ENCODE measurements around the gene FOXP4.

FOXP4 gene

DNA sequence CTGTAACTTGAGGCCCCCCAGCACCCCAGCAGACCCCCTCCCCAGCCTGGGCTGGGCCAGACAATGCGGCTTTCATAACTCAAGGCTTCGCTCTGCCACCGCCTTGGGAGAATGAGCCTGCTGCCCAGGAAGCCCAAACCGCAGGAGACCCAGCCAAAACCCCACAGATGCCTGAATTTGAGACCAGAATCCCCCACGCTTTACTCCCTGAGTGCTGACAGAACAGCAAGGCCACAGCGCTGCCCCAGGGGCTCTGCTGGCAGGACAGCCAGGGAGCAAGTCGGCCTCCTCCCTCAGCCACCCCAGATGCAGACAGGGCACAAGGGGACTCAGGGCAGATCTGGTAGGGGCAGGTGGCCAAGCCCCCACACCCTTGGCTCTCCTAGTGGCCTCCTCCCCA lies 94.2 kb downstream of the FOXP4 start:
- no peak for DNase-seq (ENCODE audit: insufficient read length, low spot score)
- no peak for FAIRE-seq

DNA sequence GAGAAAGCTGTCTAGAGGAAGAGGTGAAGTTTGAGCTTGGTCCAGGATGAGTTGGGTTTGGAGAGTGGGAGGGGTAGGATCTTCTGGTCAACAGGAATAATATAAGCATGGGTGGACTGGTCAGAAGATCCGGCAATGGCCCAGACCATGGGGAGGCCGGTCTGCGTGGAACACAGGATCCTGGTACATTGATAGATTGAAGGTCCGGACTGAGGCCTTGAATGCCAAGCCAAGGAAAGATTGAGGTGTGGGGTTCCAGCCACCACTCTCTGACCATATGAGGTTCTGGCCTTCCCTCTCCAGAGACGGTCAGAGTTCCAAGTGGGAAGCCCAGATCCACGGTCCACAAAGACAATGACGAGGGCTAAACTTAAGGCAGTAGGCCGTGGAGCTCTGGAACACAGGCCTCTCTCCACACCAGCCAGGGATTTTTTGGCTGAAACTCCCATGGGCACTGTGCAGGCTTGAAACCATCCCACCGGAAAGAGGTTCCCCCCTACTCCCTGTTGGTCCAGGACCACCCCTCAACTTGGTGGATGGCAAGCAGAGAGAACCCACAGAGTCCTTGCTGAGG lies 95.3 kb downstream of the FOXP4 start:
- no peak for DNase-seq (ENCODE audit: insufficient read length, low spot score)
- no peak for FAIRE-seq

DNA sequence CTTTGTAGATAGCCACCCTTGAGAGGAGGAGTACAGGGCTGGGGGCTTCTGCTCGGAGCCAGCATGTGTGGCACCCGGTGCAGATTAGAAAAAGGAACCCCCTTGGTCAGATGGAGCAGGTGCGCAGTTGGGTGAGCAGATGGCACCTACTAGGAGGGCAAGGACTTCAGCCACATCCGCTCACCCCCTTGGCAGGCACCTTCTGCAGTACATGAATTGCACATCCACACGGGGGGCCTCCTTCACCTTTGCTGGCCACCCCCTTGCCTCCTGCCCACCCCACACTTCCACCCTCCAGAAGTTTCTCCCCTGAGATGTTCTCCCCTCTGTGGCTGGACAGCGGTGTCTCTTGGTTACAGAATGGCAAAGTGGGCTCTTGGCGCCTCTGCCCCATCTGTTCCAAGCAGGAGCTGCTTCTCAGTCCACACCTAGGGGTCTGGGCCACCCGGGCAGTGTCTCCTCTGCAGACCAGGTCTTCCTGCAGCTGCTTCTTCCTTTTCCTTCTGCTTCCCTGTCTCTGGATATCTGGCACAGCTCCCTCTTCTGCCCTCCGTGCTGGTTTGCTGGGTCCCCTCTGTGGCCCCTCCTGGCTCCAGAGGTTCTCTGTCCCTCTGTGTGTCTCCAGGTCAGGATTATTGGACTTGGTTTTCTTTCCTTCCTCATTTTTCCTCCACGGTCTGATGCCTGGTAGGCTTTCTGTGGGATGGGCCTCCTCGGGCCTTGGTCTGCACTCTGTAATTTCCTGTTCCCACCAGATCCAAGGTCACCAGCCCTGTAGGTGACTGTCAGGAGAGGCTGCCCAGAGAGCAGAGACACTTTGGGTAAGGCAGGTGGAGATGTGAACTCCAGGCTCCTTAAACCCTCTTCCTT lies 96.1 kb downstream of the FOXP4 start:
- FAIRE-seq: no peak
- no peak for DNase-seq (ENCODE audit: insufficient read length, low spot score)

DNA sequence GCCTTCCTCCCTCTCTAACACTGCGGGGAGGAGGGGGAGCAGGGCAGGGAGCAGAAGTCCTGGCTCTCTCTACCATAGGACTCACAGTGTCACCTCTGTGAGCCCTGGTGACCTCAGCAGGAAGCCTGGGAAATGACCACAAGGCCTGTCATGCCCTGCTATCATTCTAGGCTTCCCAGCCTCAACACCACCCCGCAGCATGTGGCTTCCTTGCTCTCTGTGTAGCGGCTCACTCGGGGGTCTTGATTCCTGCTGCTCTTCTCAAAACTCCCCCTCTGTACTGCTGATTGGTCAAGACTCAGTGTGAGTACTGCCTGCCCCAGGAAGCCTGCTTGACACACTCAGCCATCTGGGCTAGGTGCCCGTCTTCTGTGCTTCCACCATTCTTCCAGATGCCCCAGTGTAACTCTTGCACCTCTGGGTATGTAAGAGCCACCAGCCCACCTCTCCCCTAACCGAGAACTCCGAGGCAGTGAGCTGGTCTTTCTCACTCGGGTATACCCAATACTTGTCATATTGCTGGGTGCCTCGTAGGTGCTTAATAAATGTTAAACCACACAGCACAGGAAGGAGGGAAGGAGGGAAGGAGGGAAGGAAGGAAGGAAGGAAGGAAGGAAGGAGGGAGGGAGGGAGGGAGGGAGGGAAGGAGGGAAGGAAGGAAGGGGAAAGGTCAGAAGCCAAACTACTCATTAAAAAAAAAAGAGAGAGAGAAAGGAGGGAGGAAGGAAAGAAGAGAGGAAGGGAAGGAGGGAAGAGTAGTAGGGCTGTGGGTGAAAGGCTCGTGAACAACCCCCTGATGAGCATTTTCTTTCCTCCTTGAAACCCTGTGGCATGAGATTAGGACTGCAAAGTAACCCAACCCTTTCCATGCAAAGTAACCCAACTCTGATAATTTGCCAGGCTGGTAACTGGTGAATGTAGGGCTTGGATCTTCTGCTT lies 97.0 kb downstream of the FOXP4 start:
- DNase-seq (ENCODE audit: insufficient read length, low spot score) (no peak), FAIRE-seq (no peak)

DNA sequence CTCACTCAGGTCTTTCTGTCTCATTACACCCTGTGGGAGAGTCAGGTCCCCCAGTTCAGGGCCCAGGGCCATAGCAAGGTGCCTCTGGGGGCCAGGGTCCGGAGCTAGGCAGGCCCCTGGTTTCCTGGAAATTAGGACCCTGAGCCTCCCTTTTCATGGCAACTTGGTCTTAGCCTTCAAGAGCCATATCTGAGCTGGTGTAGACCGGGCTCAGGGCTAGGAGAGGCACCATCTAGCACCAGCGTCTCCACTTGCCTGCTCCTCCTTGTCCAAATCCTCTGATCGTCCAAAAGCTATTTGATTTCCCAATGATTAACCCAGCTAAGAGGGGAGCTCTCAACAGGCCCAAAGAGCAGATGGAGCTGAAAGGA lies 97.7 kb downstream of the FOXP4 start:
- DNase-seq (ENCODE audit: insufficient read length, low spot score) (no peak), FAIRE-seq (no peak)

DNA sequence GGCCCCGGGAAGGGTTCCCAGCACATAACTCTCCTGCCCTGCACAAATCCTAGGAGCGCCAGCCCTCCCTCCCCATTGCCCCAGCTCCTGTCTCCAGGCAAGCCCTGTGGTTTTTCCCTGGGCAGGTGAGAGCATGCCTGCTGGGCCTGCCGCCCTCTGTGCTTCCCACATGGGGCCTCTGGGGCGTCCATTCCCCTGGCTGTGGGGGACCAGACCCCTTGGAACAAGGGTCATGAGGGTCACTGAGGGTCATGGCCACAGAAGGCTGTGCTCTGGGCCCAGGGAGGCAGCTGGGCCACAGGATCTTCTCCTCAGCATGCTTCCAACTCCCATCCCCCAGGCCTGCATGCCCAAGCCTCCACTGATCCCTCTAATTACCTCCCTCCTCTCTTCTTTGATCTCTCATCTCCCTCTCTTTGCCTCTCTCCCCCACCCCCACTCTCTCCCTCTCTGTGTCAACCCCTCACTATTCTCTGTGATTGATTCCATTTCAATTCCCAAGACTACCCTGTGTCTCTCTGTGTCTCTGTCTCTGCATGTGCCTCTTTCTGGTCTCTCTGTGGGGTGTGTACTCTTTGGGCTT lies 98.2 kb downstream of the FOXP4 start:
- DNase-seq (ENCODE audit: insufficient read length, low spot score) (no peak), FAIRE-seq (no peak)

DNA sequence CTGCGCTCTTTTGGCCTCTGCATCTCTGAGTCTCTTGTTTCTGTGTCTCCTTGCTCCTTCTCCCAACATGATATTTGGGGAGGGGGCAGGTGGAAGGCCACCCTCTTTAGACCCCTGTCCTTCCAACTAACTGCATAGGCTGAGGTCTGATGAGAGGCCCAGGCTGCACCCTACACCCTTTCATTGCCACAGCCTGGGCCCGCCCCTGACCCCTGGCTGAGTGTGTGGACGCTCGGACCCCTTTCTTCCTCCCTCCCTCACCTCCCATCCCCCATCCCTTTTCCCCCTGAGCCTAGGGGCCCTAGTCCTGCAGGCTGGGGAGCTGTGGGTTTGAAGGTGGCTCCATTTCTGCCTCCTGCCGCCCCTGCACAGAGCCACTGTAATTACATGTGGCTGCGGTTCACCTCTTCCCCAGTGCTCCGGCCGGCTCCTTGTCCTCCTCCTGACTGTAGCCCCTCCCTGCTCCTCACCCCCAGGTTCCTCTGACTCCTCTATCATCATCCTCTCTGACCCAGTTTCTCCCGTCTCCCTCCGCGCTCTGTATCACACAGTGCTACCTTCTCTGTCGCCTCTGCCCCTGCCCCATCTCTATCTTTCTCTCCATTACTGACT lies 98.9 kb downstream of the FOXP4 start:
- FAIRE-seq (no peak), DNase-seq (ENCODE audit: insufficient read length, low spot score) (no peak)

DNA sequence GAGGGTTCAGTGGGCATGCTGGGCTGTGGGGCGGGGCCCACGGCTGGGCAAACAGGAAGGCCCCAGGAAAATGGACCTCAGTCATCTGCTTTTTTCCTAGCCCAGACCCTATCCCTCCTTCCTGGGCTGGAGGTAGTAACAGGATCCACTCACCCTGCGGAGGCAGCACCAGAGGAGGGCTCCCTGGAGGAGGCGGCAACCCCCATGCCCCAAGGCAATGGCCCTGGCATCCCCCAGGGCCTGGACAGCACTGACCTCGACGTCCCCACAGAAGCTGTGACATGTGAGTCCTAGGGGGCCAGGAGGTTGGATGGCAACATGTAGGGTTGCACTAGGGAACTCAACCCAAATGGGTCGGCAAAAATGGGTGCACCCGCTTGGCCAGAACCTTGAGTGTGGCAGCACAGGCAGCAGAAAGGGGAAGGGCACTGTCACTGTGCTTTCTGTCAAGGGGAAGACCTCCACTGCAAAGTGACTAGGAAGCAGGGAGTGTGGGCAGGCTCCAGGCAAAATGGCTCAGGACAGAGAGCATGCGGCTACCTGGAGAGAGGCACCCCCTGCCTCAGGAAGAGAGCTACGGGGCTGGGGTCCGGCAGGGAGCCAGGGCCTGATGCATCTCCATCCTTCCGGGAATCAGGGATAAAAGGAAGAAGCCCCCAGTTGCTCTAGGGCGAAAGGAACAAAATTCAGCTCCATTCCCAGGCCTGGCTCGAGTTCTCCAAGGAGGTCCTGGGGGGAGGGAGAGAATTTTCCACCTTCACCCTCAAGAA lies 100.0 kb downstream of the FOXP4 start:
- no peak for FAIRE-seq
- no peak for DNase-seq (ENCODE audit: insufficient read length, low spot score)

DNA sequence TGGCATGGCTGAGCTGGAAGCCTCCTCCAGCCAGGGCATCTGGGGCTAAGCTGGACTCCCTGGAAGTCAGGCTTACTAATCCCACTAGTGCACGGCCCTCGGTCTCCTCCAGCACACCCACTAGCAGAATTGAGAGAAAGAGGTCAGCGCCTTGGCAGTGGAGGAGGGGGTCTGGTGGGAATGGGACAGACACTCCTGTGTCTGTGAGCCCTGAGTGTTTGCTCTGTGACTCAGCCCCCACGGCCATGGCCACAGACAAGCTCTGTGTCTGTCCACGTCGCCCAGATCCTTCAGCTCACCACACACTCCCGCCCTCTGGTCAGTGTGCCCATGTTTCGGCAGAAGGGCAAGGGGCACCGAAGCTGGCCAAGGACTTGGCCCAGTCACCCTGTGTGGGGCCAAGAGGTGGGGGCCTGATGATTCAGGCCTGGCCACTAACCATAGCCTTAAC lies 100.9 kb downstream of the FOXP4 start:
- FAIRE-seq (no peak), DNase-seq (ENCODE audit: insufficient read length, low spot score) (no peak)

DNA sequence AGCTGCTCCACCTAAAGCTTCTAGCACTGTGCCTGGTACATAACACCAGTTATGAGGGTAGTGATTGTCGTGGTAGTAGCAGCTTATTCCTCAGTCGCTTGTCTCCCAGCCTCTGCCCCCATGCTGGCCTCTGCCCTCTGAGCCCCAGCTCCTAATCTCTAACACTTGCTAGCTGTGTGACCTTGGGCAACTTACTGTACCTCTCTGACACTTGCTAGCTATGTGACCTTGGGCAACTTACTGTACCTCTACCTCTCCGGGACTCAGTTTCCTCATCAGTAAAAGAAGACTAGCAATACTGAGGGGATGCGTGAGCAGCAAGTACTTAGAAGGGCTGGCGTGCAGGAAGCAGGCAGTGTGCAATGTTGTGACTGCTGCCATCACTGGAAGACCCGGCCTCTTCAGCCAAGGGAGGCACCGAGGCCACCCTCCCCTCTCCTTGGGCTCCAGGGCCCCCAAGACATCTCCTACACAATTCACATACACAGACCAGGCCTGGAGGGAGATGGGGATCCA lies 101.9 kb downstream of the FOXP4 start:
- no peak for FAIRE-seq
- DNase-seq (ENCODE audit: insufficient read length, low spot score): no peak

DNA sequence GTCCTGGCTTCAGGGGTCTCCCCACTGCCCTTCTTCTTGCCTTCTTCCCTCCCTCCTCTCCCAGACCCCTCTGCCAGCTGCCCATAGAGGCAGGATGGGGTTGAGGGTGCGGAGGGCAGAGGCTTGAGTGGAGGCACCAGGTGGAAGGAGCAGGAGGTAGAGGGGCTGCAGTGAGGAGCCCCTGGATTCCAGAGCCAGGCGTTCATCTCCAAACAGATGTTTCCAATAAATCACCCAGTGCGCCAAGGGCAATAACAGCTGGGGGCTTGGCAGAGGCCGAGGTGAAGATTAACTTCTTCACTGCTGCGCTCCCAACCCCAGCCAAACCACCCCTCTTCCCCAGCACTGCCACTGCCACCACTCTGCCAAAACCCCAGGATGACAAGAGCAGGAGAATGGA lies 102.7 kb downstream of the FOXP4 start:
- FAIRE-seq: no peak
- DNase-seq (ENCODE audit: insufficient read length, low spot score): no peak

DNA sequence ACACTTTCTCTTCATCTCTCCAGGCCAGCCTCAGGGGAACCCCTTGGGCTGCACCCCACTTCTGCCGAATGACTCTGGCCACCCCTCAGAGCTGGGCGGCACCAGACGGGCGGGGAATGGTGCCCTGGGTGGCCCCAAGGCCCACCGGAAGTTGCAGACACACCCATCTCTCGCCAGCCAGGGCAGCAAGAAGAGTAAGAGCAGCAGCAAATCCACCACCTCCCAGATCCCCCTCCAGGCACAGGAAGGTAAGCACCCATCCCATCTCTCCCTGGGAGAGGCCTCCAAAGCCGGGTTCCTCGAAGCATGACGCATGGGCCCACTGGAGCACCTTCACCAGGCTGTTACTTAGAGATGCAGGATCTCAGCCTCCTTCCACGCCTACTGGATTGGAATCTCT lies 103.4 kb downstream of the FOXP4 start:
- DNase-seq (ENCODE audit: insufficient read length, low spot score): no peak
- no peak for FAIRE-seq

DNA sequence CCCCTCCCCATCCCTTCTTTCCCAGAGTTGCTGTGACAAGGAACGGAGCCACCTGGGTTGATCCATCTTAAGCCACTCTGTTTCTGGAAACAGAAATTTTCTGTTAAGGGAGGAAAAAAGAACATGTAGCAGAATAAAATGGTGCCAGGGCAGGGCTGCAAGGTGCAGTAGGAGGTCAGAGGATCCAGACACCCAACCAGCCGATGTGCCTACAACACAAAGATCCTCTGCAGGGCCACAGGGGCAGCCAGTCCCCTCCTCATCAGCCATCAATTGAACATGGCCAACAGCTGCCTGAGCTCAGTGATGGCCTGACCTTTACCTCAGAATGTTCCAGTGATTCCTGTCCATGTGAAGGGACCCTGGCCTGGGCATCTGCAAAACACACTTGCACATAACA lies 103.9 kb downstream of the FOXP4 start:
- no peak for DNase-seq (ENCODE audit: insufficient read length, low spot score)

DNA sequence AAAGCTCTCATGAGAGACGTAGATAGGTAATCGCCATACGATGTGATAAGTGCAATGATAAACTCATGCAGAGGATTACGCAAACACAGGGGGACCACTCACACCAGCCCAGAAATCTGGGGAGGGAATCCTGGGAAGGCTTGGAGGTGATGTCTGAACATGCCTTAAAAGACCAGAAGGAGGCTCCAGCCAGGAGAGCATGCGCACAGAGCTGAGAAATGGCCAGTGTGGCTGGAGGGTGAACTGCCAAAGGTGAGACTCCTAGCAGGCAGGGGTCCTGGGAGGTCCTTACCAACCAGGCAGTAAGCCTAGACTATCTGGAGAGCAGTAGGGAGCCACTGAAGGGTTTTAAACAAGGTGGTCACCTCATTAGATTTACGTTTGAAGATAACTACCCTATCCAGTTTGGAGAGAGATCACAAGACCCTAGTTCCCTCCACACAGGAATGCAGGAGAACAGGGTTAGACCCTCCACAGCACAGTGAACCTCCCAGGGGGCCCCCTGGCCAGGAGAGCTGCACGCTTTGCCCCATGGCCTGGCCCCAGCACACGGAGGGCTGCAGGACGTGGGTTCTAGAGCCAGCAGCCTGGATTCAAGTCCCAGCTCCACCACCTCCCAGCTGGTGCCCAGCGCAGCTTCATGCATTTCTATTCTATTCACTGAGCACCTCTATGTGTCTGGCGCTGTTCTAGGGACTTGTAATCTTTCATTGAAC lies 105.2 kb downstream of the FOXP4 start:
- DNase-seq (ENCODE audit: insufficient read length, low spot score): no peak
- FAIRE-seq: no peak

More for the DNA sequence above, 103.9 kb downstream of the FOXP4 start:
- no peak for FAIRE-seq

Measured in HTR-8/SVneo (cell line).